Pancreas (tissue), 10 donors: Measurements from ENCODE around the gene RWDD3. TPM values are rescaled to one million over a fixed set of nuclear protein-coding genes. Genes with fewer than 3 reads are reported as not detected.

Experiments
- ATAC-seq, 4 donors: fragments of 200-7000 bp; cut with Tn5 transposase; one replicate each; pipeline versions ENCODE4 v1.8.0 to v1.9.1; 2020; ENCODE audit warnings: mild to moderate bottlenecking in 4 of 4, moderate library complexity in 4 of 4
- DNase-seq, 6 donors: peaks; one replicate each; pipeline ENCODE4 v3.0.0-alpha.2; 2020
- FAIRE-seq: peaks from 2 replicates; lab custom pipeline; 2012; peaks lifted over from hg19 to GRCh38; lab: Jason Lieb, UNC
- H3K27ac ChIP-seq, 4 donors: fragments of 200-600 bp; sonication (generic); 1 replicate in 3 of 4; 2 replicates in 1 of 4; pipeline versions ENCODE4 v1.5.0 to v1.8.0; 2020
- H3K27me3 ChIP-seq, 4 donors: fragments of 200-600 bp; one replicate each; pipeline ENCODE4 v1.8.0; 2021
- H3K36me3 ChIP-seq, 3 donors: fragments of 200-600 bp; sonication (generic) in 1 of 3; one replicate each; pipeline versions ENCODE4 v1.5.0 to v1.8.0; 2020 to 2021
- H3K4me1 ChIP-seq, 3 donors: fragments of 200-600 bp; one replicate each; pipeline ENCODE4 v1.8.0; 2021
- H3K4me3 ChIP-seq, 4 donors: fragments of 200-600 bp; sonication (generic) in 2 of 4; one replicate each; pipeline versions ENCODE4 v1.5.0 to v1.8.0; 2020 to 2021
- H3K9me3 ChIP-seq, 4 donors: fragments of 200-600 bp; one replicate each; pipeline ENCODE4 v1.8.0; 2021
- CTCF ChIP-seq, 4 donors: fragments of 200-600 bp; sonication (generic) in 3 of 4; IDR thresholded peaks; one replicate each; pipeline versions ENCODE4 v1.5.0 to v1.8.0; 2021; ENCODE audit warnings: antibody characterized with exemption in 4 of 4
- WGBS, 2 donors: extraction: QIAGEN DNeasy Blood & Tissue Kit; methylation state at CpG; one replicate each; pipeline ENCODE4 v1.1.7; 2013; 5-methylcytosine and 5-hydroxymethylcytosine counted together
- intact Hi-C, 3 donors: fragments of 100-400 bp; cut with DNase I; formaldehyde crosslinking; loops; one replicate each; pipeline versions ENCODE4 v1.11.1 to v1.14.2; 2022
- polyA plus RNA-seq, 2 donors: library from polyadenylated mRNA; stranded (reverse); fragments of 200-250 nt; gene quantifications; one replicate each; pipeline ENCODE4 v1.2.3, GENCODE V29; 2013
- total RNA-seq, 6 donors: library from RNA; stranded (reverse); fragmentation: NEBNext Ultra II Directional in 4 of 6; extraction: Animal tissue kit (Norgen Biotek cat#: 25700) in 4 of 6; gene quantifications; one replicate each; pipeline versions ENCODE4 v1.2.1 to v1.2.4, GENCODE V29; 2021 to 2023
- donor health status: healthy with polysubstance abuse.
- donor health status: DM: no; HTN: no; CAD: no; lungs with moderate emphysema.
- donor health status: DM: no; HTN: no; CAD: no.
- donor health status: control.
- donor health status: control.
- donor health status: Bipolar disorder and iron deficiency.
- donor health status: DM: yes; HTN: yes; CAD: no.
- donor health status: DM: no; HTN: no; CAD: no.
- donor health status: DM: no; HTN: no; CAD: no.
- donor health status: DM: yes; HTN: yes; CAD: no.

RWDD3 gene
- total and polyA plus RNA-seq, 8 donors = 5.0 to 37.1 (median 11.4) TPM

- DNase-seq (no peak), ATAC-seq (no peak), FAIRE-seq (no peak)
- Histone ChIP-seq H3K36me3 (no peaks in the 10 kb centered on the region), H3K4me3 (no peak overlapping the region), H3K9me3 (no peaks in the 10 kb centered on the region), H3K27ac (no peak overlapping the region), H3K27me3 (no peaks in the 10 kb centered on the region), H3K4me1 (peaks cover 0 to 5% (median 0%) of the 10 kb centered on the region in 3 donors)
- intact Hi-C loops = no loop called here
- TF ChIP-seq CTCF (IDR thresholded peaks at IDR 0.05) = no peak
- 87 to 93% methylated on average over 4 of the region's 4 CpGs for WGBS, 2 donors
These were observed 28.9 kb downstream of the RWDD3 start for GRCh38 chr1:95262913-95263312.

GRCh38 chr1:95263450-95263849 is 29.4 kb downstream of the RWDD3 start:
- ATAC-seq = no peak
- intact Hi-C loops = no loop called here

GRCh38 chr1:95265106-95265505 is 31.1 kb downstream of the RWDD3 start:
- Histone ChIP-seq H3K4me1 (no peaks in the 10 kb centered on the region), H3K9me3 (no peaks in the 10 kb centered on the region), H3K27ac (no peak overlapping the region), H3K4me3 (no peak overlapping the region), H3K36me3 (no peaks in the 10 kb centered on the region), H3K27me3 (no peaks in the 10 kb centered on the region)
- DNase-seq = no peak
- WGBS, 2 donors = 76 to 85% methylated on average over 2 of the region's 2 CpGs
- TF ChIP-seq CTCF (IDR thresholded peaks at IDR 0.05) = no peak
- no peak for ATAC-seq
- FAIRE-seq = no peak
- intact Hi-C loops = no loop called here

More at GRCh38 chr1:95263450-95263849, 29.4 kb downstream of the RWDD3 start:
- TF ChIP-seq CTCF (IDR thresholded peaks at IDR 0.05) = no peak
- Histone ChIP-seq H3K9me3 (no peaks in the 10 kb centered on the region), H3K27ac (no peak overlapping the region), H3K27me3 (no peaks in the 10 kb centered on the region), H3K36me3 (no peaks in the 10 kb centered on the region), H3K4me1 (peaks cover 0 to under 1% (median 0%) of the 10 kb centered on the region in 3 donors), H3K4me3 (no peak overlapping the region)
- FAIRE-seq (no peak), DNase-seq (no peak)
- 91 to 94% methylated on average over 5 of the region's 5 CpGs for WGBS, 2 donors

GRCh38 chr1:95276429-95276828 is 42.4 kb downstream of the RWDD3 start:
- no peak overlapping the region for H3K4me3 ChIP-seq
- H3K27me3 ChIP-seq = no peaks in the 10 kb centered on the region
- no peak for TF ChIP-seq CTCF (IDR thresholded peaks at IDR 0.05)
- intact Hi-C loops = no loop called here
- no peak for FAIRE-seq
- WGBS, 2 donors = 85 to 91% methylated on average over 7 of the region's 7 CpGs
- H3K9me3 ChIP-seq = no peaks in the 10 kb centered on the region
- no peak for ATAC-seq
- H3K27ac ChIP-seq = no peak overlapping the region
- H3K4me1 ChIP-seq = no peaks in the 10 kb centered on the region
- DNase-seq = no peak
- no peaks in the 10 kb centered on the region for H3K36me3 ChIP-seq

- intact Hi-C loops = no loop called here
- Histone ChIP-seq H3K4me1 (no peaks in the 10 kb centered on the region), H3K9me3 (no peaks in the 10 kb centered on the region), H3K27ac (no peak overlapping the region), H3K36me3 (no peaks in the 10 kb centered on the region), H3K27me3 (no peaks in the 10 kb centered on the region), H3K4me3 (no peak overlapping the region)
- TF ChIP-seq CTCF (IDR thresholded peaks at IDR 0.05) = no peak
- no peak for DNase-seq
- 67 to 69% methylated on average over 4 of the region's 4 CpGs for WGBS, 2 donors
- no peak for ATAC-seq
- FAIRE-seq = no peak
These were observed 44.4 kb downstream of the RWDD3 start for GRCh38 chr1:95278173-95279006.
